Activated naive CD8-positive, alpha-beta T cell treated with anti-CD3 and anti-CD28 coated beads, Interleukin-2, amount 50 U/mL, for 16 hours (primary cell): ENCODE data around the gene GXYLT2.
"Not testable (repeated sequence)": the region's sequence is repeated elsewhere in the genome, so short reads cannot be mapped to it uniquely, and the experiment has no call there.

Experiments
- DNase-seq: peaks from one replicate; pipeline ENCODE4 v3.0.0-alpha.2; 2020; ENCODE audit warnings: low read depth, low spot score

Gene GXYLT2

DNA sequence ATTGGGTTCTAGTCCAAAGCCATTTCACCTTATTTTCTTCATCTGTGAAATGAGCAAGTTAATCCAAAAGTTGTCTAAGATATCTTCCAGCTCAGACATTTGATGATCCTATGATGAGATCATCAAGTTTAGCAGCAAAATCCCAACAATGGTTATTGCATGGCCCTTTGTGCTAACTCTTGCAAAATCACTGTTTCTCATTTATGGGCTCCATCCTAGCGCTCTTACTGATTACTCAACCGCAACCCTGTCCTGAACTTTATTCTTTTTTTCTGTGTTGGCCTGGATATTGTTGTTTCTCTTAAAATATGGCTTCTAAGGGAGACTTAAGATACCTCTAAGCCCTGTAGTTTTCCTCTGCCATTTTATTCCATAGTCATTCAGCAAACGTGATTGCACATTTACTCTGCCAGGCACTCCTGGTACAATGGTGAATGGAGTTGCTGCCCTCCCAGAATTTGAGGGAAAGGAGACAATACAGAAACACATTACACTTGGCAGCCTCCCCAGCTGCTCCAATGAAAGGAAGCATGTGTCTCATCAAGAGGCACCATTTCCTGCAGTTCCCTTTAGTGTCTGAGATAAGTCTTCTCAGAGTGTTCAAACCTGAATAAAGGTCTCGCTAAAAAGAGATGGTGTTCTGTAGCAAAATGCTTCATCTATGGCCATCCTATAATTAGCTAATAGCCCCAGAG, 4.4 kb downstream of the GXYLT2 start:
- no peak for DNase-seq

- DNase-seq, result no peak
Observed at GRCh38 chr3:72892870-72893269, 5.0 kb downstream of the GXYLT2 start.

- no peak for DNase-seq
Observed at GRCh38 chr3:72894976-72895552, 7.2 kb downstream of the GXYLT2 start.

DNA sequence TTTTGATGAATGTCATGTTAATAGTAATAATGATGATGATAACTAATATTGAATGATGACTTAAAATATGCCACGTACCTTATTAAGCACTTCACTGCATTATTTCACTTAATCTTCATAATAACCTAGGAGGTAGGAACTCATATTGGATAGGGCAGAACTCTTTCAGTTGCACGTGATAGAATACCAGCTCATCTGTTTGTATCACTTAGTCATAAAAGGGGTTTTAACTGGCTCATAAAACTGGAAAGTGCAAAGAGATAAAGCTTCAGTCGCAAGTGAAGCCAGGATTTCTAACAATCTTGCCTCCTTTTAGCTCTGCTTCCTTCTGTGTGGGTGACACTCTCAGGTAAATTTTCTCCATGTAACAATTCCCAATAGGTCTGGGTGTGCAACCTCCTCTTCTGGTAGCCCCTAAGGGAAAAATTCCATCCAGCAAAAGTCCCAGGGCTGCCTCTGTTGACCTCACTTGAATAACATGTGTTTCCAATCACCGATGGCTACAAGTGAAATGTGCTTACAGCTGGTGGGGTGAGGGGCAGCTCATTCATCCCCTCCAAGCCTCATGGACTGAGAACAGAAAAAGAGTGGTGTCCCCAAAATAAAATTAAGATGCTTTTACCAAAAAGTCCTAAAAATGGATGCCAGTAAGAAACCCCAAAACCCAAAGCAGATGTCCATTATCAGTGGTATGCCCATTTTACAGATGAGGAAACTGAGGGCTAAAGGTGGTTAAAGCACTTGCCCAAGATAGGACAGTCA, 9.3 kb downstream of the GXYLT2 start:
- no peak for DNase-seq

DNA sequence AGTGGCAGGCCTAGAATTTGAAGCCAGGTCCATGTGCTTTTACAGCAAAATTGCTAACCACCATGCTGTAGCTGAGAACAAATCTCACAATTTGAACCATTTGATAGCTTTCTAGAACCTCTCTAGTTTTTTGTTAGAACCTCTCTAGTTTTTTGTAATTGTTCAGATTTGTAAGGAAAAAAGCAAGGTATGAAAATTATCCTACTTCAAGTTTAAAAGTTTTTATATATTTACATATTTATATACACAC, 9.8 kb downstream of the GXYLT2 start:
- no peak for DNase-seq

GRCh38 chr3:72899349-72899765, 11.5 kb downstream of the GXYLT2 start:
- DNase-seq, result no peak

GRCh38 chr3:72900048-72900447, 12.2 kb downstream of the GXYLT2 start:
- no peak for DNase-seq

- DNase-seq, result no peak
Observed at GRCh38 chr3:72901840-72902239, 14.0 kb downstream of the GXYLT2 start.

DNA sequence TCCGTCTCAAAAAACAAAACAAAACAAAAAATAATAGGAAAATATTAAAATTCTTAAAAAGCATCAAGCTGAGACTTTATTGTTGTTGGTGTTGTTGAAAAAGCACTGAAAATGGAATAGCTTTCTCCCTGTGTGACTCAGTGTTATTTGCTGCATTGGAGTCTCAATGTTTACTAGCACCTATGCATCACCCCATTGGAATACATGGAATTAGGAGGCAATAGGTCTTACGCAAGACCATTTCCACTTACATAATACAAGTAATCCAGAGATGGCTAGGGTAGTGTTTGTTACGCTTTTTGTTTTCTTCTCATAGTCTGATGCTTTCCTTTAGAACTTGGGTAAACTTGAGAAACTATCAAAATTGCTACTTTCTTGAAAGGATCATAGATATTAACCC, 15.2 kb downstream of the GXYLT2 start:
- DNase-seq, result no peak

DNA sequence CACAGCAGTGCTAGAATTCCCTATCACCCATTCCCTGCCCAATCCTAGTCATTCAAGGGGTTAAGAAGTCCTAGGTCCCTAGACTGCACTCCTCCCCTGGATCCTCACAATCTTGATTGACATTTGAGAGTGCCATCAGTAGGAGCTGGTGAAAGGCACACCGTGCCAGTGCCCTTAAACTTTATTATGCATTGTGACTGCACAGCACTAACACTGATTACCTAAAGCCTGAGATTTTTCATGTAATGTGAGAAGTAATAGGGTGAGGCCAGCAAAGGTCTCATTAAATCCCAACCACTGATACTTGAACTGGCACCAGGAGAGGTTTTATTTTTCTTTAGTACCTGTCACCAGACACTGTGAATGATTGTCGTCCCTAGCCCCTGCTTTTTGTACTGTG, 16.3 kb downstream of the GXYLT2 start:
- no peak for DNase-seq

DNA sequence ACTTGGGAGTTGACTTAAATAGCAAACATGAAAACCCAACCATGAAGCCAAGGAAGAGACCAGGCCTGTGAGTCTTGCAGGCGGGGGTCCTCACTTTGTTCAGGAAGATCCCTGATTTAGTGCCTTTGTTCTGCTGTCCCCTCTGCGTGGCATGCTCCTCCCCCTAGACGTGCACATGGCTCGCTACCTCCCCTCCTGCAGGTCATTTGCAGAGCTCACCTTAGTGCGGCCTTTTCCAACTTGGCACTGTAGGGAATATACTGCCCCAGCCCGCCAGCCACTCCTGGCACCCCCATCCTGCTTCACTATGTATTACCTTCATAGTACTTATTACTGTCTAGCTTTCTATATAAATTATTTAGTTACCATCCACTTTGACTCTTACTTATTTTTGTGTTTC, 18.3 kb downstream of the GXYLT2 start:
- no peak for DNase-seq

DNA sequence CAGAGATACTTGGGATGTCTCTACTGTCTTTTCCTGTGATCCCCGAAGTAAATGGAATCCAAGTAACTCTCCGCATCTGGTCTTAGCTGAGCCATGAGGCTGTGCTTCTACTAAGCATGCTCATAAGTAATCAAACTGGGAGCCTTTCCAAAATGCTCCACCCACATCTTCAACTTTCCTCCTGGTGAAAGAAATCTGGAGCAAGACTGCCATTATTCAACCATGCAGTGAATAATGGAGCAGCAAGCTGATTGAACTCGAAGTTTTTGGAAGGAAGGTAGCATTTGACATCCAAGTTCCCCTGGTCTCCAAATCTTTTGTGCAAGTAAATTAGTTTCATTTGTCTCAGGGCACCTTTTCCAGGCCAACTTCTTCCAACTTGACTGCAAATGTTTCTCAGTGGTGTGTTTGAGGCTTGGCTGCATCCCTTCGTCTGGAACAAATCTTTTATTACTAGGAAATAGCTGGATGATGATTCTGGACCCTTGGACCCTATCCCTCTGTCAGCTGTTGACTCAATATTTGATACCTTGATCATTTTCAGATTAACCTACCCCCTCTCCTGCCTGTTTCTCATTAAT, 19.4 kb downstream of the GXYLT2 start:
- no peak for DNase-seq

- no peak for DNase-seq
Observed at GRCh38 chr3:72907731-72908620, 20.1 kb downstream of the GXYLT2 start.

DNA sequence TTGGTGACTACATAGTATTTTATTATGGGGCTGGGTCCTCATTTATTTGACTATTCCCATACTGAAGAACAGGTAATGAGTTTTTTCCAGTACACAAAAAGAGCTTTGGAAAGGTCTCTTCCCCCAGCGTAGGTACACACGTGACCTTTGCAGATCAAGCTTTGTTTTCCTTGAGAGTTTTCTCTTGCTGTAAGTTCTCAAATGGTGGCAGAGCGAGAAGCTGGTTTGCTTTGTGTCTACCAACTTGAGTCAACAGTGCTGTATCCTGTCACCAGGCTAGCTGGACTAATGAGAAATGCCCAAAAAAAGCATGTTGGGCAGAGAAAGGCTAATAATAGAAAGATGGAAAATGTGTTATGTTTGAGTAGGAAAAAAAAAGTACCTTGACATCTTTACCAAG, 21.7 kb downstream of the GXYLT2 start:
- no peak for DNase-seq

- DNase-seq, result no peak
Observed at GRCh38 chr3:72912532-72912931, 24.7 kb downstream of the GXYLT2 start.

- no peak for DNase-seq
Observed at GRCh38 chr3:72914383-72914782, 26.5 kb downstream of the GXYLT2 start.

- no peak for DNase-seq
Observed at GRCh38 chr3:72916250-72916649, 28.4 kb downstream of the GXYLT2 start.

GRCh38 chr3:72919520-72919919, 31.7 kb downstream of the GXYLT2 start:
- DNase-seq, result no peak

GRCh38 chr3:72924055-72924454, 36.2 kb downstream of the GXYLT2 start:
- DNase-seq, result no peak

DNA sequence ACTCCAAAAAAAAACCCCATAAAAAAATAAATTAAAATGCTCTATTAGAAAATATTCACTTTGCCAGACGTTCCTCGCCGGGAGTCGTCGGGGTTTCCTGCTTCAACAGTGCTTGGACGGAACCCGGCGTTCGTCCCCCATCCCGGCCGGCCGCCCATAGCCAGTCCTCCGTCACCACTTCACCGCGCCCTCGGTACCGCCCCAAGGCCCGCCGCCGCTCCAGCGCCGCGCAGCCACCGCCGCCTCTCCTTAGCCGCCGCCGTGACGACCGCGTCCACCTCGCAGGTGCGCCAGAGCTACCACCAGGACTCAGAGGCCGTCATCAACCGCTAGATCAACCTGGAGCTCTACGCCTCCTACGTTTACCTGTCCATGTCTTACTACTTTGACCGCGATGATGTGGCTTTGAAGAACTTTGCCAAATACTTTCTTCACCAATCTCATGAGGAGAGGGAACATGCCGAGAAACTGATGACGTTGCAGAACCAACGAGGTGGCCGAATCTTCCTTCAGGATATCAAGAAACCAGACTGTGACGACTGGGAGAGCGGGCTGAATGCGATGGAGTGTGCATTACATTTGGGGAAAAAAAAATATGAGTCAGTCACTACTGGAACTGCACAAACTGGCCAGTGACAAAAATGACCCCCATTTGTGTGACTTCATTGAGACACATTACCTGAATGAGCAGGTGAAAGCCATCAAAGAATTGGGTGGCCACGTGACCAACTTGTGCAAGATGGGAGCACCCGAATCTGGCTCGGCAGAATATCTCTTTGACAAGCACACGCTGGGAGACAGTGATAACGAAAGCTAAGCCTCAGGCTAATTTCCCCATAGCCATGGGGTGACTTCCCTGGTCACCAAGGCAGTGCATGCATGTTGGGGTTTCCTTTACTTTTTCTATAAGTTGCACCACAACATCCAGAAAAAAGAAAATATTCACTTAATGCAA, 41.2 kb downstream of the GXYLT2 start:
- DNase-seq, result not testable (repeated sequence)

GRCh38 chr3:72930754-72931153, 42.9 kb downstream of the GXYLT2 start:
- DNase-seq, result no peak
